ENCODE data around the gene CASQ2.

Gene CASQ2

GRCh38 chr1:115729756-115730155, 38.8 kb downstream of the CASQ2 start:
- DNase-seq, result no peak

- no peak for DNase-seq
Observed at GRCh38 chr1:115728341-115728740, 40.2 kb downstream of the CASQ2 start.

- DNase-seq, result no peak
Observed at GRCh38 chr1:115727706-115728249, 40.7 kb downstream of the CASQ2 start.

- DNase-seq, result no peak
Observed at GRCh38 chr1:115726570-115726969, 41.9 kb downstream of the CASQ2 start.

GRCh38 chr1:115726161-115726560, 42.4 kb downstream of the CASQ2 start:
- no peak for DNase-seq

- no peak for DNase-seq
Observed at GRCh38 chr1:115725600-115725999, 42.9 kb downstream of the CASQ2 start.

GRCh38 chr1:115723756-115724155, 44.8 kb downstream of the CASQ2 start:
- no peak for DNase-seq

- DNase-seq, result no peak
Observed at GRCh38 chr1:115722221-115722620, 46.3 kb downstream of the CASQ2 start.

- DNase-seq, result no peak
Observed at GRCh38 chr1:115719285-115719684, 49.2 kb downstream of the CASQ2 start.

- no peak for DNase-seq
Observed at GRCh38 chr1:115718011-115718754, 50.3 kb downstream of the CASQ2 start.

GRCh38 chr1:115717541-115717940, 51.0 kb downstream of the CASQ2 start:
- peak in 16 of 56 donors; percentile 0 to 56 (median 9) for DNase-seq

- DNase-seq, result no peak
Observed at GRCh38 chr1:115714572-115715141, 53.9 kb downstream of the CASQ2 start.

GRCh38 chr1:115713906-115714305, 54.6 kb downstream of the CASQ2 start:
- no peak for DNase-seq

- no peak for DNase-seq
Observed at GRCh38 chr1:115712911-115713609, 55.5 kb downstream of the CASQ2 start.

GRCh38 chr1:115710859-115711624, 57.5 kb downstream of the CASQ2 start:
- no peak for DNase-seq

GRCh38 chr1:115706587-115707425, 61.7 kb downstream of the CASQ2 start:
- DNase-seq, result peak in 1 of 56 donors; percentile 14

- DNase-seq, result no peak
Observed at GRCh38 chr1:115705963-115706362, 62.6 kb downstream of the CASQ2 start.

- DNase-seq, result no peak
Observed at GRCh38 chr1:115705085-115705951, 63.2 kb downstream of the CASQ2 start.

GRCh38 chr1:115702959-115703358, 65.6 kb downstream of the CASQ2 start:
- DNase-seq, result no peak

GRCh38 chr1:115701090-115701489, 67.4 kb downstream of the CASQ2 start:
- no peak for DNase-seq

Data from nucleus accumbens (tissue), 56 donors.